Subcutaneous adipose tissue (tissue), 4 donors: Measurements from ENCODE around the gene FLAD1. TPM values are rescaled to one million over a fixed set of nuclear protein-coding genes. Genes with fewer than 3 reads are reported as not detected.

ENCODE experiments used
- total RNA-seq, 4 donors: library from RNA; depleted of rRNA; stranded (reverse); fragments of >200 nt; gene quantifications; one replicate each; pipeline ENCODE4 v1.1.0, GENCODE V29; 2016
- TF ChIP-seq, protein P1 (sequence below): fragments of 450-650 bp; IDR thresholded peaks from one replicate; pipeline ENCODE4 v1.5.1; 2016; ENCODE audit warnings: low read depth, mild to moderate bottlenecking, control low read depth, antibody characterized with exemption, moderate library complexity

Gene FLAD1
- total RNA-seq, 4 donors from 2014 or later = 23.5 to 25.9 (median 24.7) TPM

DNA sequence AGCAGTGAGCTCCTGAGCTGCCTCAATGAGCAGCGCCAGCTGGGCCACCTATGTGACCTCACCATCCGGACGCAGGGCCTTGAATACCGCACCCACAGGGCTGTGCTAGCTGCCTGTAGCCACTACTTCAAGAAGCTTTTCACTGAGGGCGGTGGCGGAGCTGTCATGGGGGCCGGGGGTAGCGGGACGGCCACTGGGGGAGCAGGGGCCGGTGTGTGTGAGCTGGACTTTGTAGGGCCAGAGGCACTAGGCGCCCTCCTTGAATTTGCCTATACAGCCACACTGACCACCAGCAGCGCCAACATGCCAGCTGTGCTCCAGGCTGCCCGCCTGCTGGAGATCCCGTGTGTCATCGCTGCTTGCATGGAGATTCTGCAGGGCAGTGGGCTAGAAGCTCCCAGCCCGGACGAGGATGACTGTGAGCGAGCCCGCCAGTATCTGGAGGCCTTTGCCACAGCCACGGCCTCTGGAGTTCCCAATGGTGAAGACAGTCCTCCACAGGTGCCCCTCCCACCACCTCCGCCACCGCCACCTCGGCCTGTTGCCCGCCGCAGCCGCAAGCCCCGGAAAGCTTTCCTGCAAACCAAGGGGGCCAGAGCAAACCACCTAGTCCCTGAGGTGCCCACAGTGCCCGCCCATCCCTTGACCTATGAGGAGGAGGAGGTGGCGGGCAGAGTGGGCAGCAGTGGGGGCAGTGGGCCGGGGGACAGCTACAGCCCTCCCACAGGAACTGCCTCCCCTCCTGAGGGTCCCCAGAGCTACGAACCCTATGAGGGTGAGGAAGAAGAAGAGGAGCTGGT lies 31.8 kb downstream of the FLAD1 start:
- TF ChIP-seq, protein P1, sequence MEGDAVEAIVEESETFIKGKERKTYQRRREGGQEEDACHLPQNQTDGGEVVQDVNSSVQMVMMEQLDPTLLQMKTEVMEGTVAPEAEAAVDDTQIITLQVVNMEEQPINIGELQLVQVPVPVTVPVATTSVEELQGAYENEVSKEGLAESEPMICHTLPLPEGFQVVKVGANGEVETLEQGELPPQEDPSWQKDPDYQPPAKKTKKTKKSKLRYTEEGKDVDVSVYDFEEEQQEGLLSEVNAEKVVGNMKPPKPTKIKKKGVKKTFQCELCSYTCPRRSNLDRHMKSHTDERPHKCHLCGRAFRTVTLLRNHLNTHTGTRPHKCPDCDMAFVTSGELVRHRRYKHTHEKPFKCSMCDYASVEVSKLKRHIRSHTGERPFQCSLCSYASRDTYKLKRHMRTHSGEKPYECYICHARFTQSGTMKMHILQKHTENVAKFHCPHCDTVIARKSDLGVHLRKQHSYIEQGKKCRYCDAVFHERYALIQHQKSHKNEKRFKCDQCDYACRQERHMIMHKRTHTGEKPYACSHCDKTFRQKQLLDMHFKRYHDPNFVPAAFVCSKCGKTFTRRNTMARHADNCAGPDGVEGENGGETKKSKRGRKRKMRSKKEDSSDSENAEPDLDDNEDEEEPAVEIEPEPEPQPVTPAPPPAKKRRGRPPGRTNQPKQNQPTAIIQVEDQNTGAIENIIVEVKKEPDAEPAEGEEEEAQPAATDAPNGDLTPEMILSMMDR = no peak

GRCh38 chr1:155015527-155016230 lies 32.5 kb downstream of the FLAD1 start:
- TF ChIP-seq, protein P1 = no peak

DNA sequence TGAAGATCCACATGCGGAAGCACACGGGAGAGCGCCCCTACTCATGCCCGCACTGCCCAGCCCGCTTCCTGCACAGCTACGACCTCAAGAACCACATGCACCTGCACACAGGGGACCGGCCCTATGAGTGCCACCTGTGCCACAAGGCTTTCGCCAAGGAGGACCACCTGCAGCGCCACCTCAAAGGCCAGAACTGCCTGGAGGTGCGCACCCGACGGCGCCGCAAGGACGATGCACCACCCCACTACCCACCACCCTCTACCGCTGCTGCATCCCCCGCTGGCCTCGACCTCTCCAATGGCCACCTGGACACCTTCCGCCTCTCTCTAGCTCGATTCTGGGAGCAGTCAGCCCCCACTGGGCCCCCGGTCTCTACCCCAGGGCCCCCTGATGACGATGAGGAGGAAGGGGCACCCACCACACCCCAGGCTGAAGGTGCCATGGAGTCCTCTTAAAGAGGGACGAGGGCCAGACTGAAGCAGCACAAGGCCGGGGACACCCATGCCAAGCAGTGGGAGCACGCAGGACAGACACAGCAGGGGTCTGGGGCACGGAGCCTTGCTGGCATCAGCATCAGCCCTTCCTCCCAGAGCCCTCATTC lies 33.2 kb downstream of the FLAD1 start:
- TF ChIP-seq, protein P1 = no peak

- TF ChIP-seq, protein P1 = no peak
Measured at GRCh38 chr1:155017041-155017945, 34.1 kb downstream of the FLAD1 start.

GRCh38 chr1:155017946-155018316 lies 34.8 kb downstream of the FLAD1 start:
- TF ChIP-seq, protein P1 = no peak

- TF ChIP-seq, protein P1 = no peak
Measured at GRCh38 chr1:155018617-155019348, 35.6 kb downstream of the FLAD1 start.
